Measurements from ENCODE around the gene IMMP1L.

Gene IMMP1L

GRCh38 chr11:31493235-31493634 is 16.2 kb downstream of the IMMP1L start:
- no peak for TF ChIP-seq CTCF (IDR thresholded peaks at IDR 0.05; ENCODE audit: borderline replicate concordance, insufficient read depth, low read depth, low read length)
- H3K4me3 ChIP-seq (ENCODE audit: low read depth, low read length) = no peak overlapping the region

GRCh38 chr11:31492320-31492913 is 17.0 kb downstream of the IMMP1L start:
- no peak overlapping the region for H3K4me3 ChIP-seq (ENCODE audit: low read depth, low read length)
- no peak for TF ChIP-seq CTCF (IDR thresholded peaks at IDR 0.05; ENCODE audit: borderline replicate concordance, insufficient read depth, low read depth, low read length)

GRCh38 chr11:31487848-31488247 is 21.6 kb downstream of the IMMP1L start:
- no peak overlapping the region for H3K4me3 ChIP-seq (ENCODE audit: low read depth, low read length)
- TF ChIP-seq CTCF (IDR thresholded peaks at IDR 0.05; ENCODE audit: borderline replicate concordance, insufficient read depth, low read depth, low read length) = no peak

GRCh38 chr11:31484497-31484896 is 24.9 kb downstream of the IMMP1L start:
- no peak overlapping the region for H3K4me3 ChIP-seq (ENCODE audit: low read depth, low read length)
- no peak for TF ChIP-seq CTCF (IDR thresholded peaks at IDR 0.05; ENCODE audit: borderline replicate concordance, insufficient read depth, low read depth, low read length)

GRCh38 chr11:31480930-31481329 is 28.5 kb downstream of the IMMP1L start:
- no peak overlapping the region for H3K4me3 ChIP-seq (ENCODE audit: low read depth, low read length)
- TF ChIP-seq CTCF (IDR thresholded peaks at IDR 0.05; ENCODE audit: borderline replicate concordance, insufficient read depth, low read depth, low read length) = no peak

GRCh38 chr11:31479066-31479465 is 30.4 kb downstream of the IMMP1L start:
- H3K4me3 ChIP-seq (ENCODE audit: low read depth, low read length) = no peak overlapping the region
- no peak for TF ChIP-seq CTCF (IDR thresholded peaks at IDR 0.05; ENCODE audit: borderline replicate concordance, insufficient read depth, low read depth, low read length)

- TF ChIP-seq CTCF (IDR thresholded peaks at IDR 0.05; ENCODE audit: borderline replicate concordance, insufficient read depth, low read depth, low read length) = no peak
- H3K4me3 ChIP-seq (ENCODE audit: low read depth, low read length) = no peak overlapping the region
These were observed 31.2 kb downstream of the IMMP1L start for GRCh38 chr11:31478223-31478590.

Measured in GM12875 (cell line).